ENCODE data around the gene CACTIN. TPM values are rescaled to one million over a fixed set of nuclear protein-coding genes. Genes with fewer than 3 reads are reported as not detected.

Gene CACTIN
- polyA plus RNA-seq, 1 donor (not counting 4 experiments of a cell fraction or from before 2014, with no cell fraction given) = 10.8 TPM

GRCh38 chr19:3660493-3661219 lies 34.1 kb upstream of the CACTIN start:
- FAIRE-seq (no peak), DNase-seq (ENCODE audit: low read depth, low spot score) (no peak)
- Histone ChIP-seq H3K4me2 (ENCODE audit: control insufficient read depth, extremely low read depth, insufficient read depth, low read depth, low read length) (no peak overlapping the region), H3K4me3 (ENCODE audit: control insufficient read depth in 2 of 3, extremely low read depth in 1 of 3, insufficient read depth in 2 of 3, low read depth in 1 of 3, low read length in 3 of 3) (no peak overlapping the region), H3K79me2 (ENCODE audit: control insufficient read depth, insufficient read depth, low read length) (no peaks in the 10 kb centered on the region), H3K4me1 (ENCODE audit: control insufficient read depth, extremely low read depth, insufficient read depth, low read length) (no peaks in the 10 kb centered on the region), H3K27ac (ENCODE audit: control insufficient read depth, insufficient read depth, low read length) (no peak overlapping the region), H3K9me3 (ENCODE audit: control insufficient read depth, low read depth, low read length) (no peaks in the 10 kb centered on the region), H3K27me3 (ENCODE audit: control insufficient read depth, extremely low read depth, insufficient read depth, low read length) (no peaks in the 10 kb centered on the region), H3K36me3 (ENCODE audit: control insufficient read depth in 2 of 2, extremely low read depth in 1 of 2, insufficient read depth in 2 of 2, low read length in 2 of 2) (peaks cover 4 to 25% of the 10 kb centered on the region in 2 experiments), H3K9ac (ENCODE audit: control insufficient read depth, extremely low read depth, insufficient read depth, low read length) (no peak overlapping the region), H2AFZ (ENCODE audit: control insufficient read depth, low read length) (no peak overlapping the region), H3K9me1 (ENCODE audit: control insufficient read depth, extremely low read depth, insufficient read depth, low read length) (no peaks in the 10 kb centered on the region), H4K20me1 (ENCODE audit: control insufficient read depth, extremely low read depth, insufficient read depth, low read length) (no peaks in the 10 kb centered on the region)
- TF ChIP-seq, protein P1, sequence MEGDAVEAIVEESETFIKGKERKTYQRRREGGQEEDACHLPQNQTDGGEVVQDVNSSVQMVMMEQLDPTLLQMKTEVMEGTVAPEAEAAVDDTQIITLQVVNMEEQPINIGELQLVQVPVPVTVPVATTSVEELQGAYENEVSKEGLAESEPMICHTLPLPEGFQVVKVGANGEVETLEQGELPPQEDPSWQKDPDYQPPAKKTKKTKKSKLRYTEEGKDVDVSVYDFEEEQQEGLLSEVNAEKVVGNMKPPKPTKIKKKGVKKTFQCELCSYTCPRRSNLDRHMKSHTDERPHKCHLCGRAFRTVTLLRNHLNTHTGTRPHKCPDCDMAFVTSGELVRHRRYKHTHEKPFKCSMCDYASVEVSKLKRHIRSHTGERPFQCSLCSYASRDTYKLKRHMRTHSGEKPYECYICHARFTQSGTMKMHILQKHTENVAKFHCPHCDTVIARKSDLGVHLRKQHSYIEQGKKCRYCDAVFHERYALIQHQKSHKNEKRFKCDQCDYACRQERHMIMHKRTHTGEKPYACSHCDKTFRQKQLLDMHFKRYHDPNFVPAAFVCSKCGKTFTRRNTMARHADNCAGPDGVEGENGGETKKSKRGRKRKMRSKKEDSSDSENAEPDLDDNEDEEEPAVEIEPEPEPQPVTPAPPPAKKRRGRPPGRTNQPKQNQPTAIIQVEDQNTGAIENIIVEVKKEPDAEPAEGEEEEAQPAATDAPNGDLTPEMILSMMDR (optimal IDR thresholded peaks at IDR 0.05 in 1 of 3, IDR thresholded peaks at IDR 0.05 in 1 of 3, conservative IDR thresholded peaks at IDR 0.05 in 1 of 3; ENCODE audit: extremely low read depth in 1 of 3, insufficient read depth in 2 of 3, low read length in 3 of 3) = no peak
- TF ChIP-seq EZH2 (IDR thresholded peaks at IDR 0.05; ENCODE audit: low read length) = no peak
- dilution Hi-C loops (cut with MboI; ENCODE audit: extremely low pct_ligation_motif_present, low sequenced_read_pairs) = no loop called here

DNA sequence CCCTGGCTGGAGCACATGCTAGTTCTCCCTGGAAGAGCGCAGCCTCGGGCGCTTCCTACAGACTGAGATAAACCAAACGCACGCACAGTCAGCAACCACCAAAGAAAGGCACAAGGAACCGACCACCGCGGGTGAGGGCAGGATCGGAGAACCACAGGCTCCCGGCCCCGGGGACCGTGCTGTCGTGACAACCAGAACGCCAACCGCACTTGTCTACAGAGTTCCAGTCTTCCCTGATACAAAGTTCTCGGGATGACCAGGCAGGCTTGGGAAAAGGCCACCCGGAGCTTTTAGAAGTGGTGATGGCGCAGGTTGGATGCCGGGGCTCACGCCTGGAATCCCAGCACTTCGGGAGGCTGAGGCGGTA lies 33.1 kb upstream of the CACTIN start:
- H3K9me1 ChIP-seq (ENCODE audit: control insufficient read depth, extremely low read depth, insufficient read depth, low read length) = no peaks in the 10 kb centered on the region
- no peaks in the 10 kb centered on the region for H4K20me1 ChIP-seq (ENCODE audit: control insufficient read depth, extremely low read depth, insufficient read depth, low read length)
- H3K9me3 ChIP-seq (ENCODE audit: control insufficient read depth, low read depth, low read length) = no peaks in the 10 kb centered on the region
- H3K4me2 ChIP-seq (ENCODE audit: control insufficient read depth, extremely low read depth, insufficient read depth, low read depth, low read length) = no peak overlapping the region
- H3K27me3 ChIP-seq (ENCODE audit: control insufficient read depth, extremely low read depth, insufficient read depth, low read length) = no peaks in the 10 kb centered on the region
- no peaks in the 10 kb centered on the region for H3K79me2 ChIP-seq (ENCODE audit: control insufficient read depth, insufficient read depth, low read length)
- H3K4me1 ChIP-seq (ENCODE audit: control insufficient read depth, extremely low read depth, insufficient read depth, low read length) = peaks cover 2% of the 10 kb centered on the region
- no peak for TF ChIP-seq EZH2 (IDR thresholded peaks at IDR 0.05; ENCODE audit: low read length)
- FAIRE-seq (no peak), DNase-seq (ENCODE audit: low read depth, low spot score) (no peak)
- no peak overlapping the region for H3K4me3 ChIP-seq (ENCODE audit: control insufficient read depth in 2 of 3, extremely low read depth in 1 of 3, insufficient read depth in 2 of 3, low read depth in 1 of 3, low read length in 3 of 3)
- no peak overlapping the region for H3K9ac ChIP-seq (ENCODE audit: control insufficient read depth, extremely low read depth, insufficient read depth, low read length)
- dilution Hi-C loops (cut with MboI; ENCODE audit: extremely low pct_ligation_motif_present, low sequenced_read_pairs) = no loop called here
- no peak overlapping the region for H3K27ac ChIP-seq (ENCODE audit: control insufficient read depth, insufficient read depth, low read length)
- H3K36me3 ChIP-seq (ENCODE audit: control insufficient read depth in 2 of 2, extremely low read depth in 1 of 2, insufficient read depth in 2 of 2, low read length in 2 of 2) = peaks cover 4 to 25% of the 10 kb centered on the region in 2 experiments
- H2AFZ ChIP-seq (ENCODE audit: control insufficient read depth, low read length) = no peak overlapping the region
